ENCODE measurements around the gene CTU2.
"Not testable (repeated sequence)": the region's sequence is repeated elsewhere in the genome, so short reads cannot be mapped to it uniquely, and the experiment has no call there.

CTU2 gene
- 13.9 reads per million, percentile 39 among the genes with 10 or more reads in this experiment for total RNA-seq

DNA sequence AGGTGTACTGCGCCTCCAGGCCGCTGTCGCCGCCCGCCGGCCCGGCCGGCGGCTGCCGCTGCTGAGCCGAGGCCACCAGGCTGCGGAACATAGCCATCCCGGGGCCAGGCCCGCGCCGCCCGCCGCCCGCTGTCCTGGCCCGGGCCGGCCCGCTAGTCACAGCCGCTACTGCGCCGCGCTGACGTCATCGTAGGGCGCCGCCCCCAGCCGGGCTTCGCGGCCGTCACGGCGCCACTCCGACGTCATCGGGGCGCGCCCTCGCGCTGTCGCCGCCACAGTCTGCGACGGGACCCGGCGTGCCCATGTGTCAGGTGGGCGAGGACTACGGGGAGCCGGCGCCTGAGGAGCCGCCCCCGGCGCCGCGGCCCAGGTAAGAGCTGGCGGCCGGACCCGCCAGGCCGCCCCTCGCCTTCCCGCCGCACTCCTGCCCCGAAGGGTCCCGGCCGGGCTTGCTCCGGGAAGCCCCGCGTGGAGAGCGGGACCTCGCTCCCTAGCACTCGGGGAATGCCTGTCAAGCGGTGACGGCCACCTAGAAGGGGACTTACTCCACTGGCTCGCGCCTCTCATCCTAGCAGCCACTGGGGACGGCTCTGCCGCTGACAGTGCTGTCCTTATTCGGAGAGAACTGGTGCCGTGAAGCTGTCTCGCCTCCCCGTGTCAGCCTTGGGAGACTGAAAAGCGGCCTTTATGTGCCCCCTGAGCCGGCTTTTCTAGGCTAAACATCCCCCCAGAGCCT lies at the start of gene CTU2, which contains the start of gene RNF166:
CTU2 (plus strand) TSS at position 275 of the 736 bp plus-strand sequence; CDS start at position 303, 28 bp downstream.
RNF166 (minus strand) TSS at position 180 of the 736 bp plus-strand sequence; CDS start at position 97, 83 bp downstream.
- peak; percentile 94 for DNase-seq

GRCh38 chr16:88657371-88657770 lies 48.9 kb upstream of the CTU2 start:
- no peak for DNase-seq

DNA sequence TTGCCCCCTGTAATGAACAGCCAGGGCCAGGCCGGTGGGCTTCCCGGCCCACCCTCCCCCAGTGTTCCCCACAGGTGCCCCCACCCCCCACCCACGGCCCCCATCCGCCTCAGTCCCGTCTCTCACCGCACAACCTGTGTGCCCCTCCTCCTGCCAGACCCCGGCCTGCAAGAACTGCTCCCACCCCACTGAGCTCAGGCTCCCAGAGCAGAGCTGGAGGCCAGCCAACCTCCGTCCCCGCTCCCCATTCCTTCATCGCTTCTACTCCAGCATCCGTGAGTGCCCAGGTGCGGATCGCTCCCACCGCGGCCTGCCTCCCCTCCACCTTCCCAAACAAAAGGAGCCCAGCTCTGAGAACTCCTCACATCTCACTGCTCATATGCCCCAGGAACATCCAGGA lies 47.6 kb upstream of the CTU2 start:
- DNase-seq = no peak

DNA sequence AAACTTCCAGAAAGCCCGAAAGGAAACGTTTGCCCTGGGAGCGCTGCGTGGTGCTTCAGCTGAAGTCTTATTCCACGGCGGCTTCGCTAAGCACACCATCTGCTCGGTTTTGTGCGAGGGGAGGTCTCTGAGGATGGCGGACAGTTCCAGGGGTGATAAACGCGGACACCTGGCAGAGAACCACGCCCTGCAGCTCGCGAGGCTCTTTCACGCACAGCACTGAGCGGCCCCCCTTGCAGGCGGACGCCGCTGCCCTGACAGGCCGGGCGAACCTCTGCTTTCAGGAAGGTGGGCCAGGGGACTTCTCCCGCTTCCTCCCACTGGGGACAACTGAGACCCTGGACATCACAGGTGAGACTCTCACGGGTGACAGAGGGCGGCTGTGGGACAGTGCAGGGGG lies 47.1 kb upstream of the CTU2 start:
- no peak for DNase-seq

- no peak for DNase-seq
Observed at GRCh38 chr16:88661468-88661867, 44.8 kb upstream of the CTU2 start.

- DNase-seq = no peak
Observed at GRCh38 chr16:88662222-88662842, 44.0 kb upstream of the CTU2 start.

GRCh38 chr16:88662843-88663606 lies 43.3 kb upstream of the CTU2 start, which contains the start of gene MVD:
TSS of gene MVD (minus strand) at chr16:88663091. CDS start at chr16:88663080, 11 bp downstream.
- DNase-seq = peak; percentile 96

DNA sequence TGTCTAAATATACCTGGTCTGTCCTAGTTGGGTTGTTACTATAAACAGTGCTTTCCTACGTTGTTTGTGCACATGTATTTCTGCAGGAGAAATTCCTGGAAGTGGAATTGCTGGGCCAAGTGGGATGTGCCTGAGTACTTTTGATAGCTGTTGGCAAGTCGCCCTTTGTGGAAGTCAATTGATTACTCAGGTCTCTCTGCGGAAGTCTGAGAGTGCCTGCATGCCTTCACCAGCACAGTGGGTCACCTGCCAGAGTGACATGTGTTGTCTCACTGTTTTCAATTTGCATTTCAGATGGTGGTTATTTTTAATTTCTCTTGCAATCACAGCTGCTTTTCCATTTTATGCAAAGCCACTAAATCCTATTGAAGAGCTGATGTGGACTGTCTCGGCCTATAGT lies 41.2 kb upstream of the CTU2 start:
- no peak for DNase-seq

DNA sequence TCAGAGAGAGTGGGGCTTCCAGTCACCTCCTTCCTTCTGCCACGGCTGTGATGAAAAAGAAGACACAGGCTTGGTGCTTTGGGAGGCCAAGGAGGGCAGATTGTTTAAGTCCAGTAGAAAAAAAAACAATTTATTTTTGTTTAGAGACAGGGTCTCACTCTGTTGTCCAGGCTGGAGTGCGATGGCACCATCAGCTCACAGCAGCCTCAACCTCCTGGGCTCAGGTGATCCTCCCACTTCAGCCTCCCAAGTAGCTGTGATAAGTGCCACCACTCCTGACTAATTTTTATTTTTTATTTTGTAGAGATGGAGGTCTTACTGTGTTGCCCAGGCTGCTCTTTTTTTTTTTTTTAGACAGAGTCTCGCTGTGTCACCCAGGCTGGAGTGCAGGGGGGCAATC lies 40.7 kb upstream of the CTU2 start:
- no peak for DNase-seq

GRCh38 chr16:88667461-88667860 lies 38.8 kb upstream of the CTU2 start:
- DNase-seq = no peak

GRCh38 chr16:88669493-88669892 lies 36.8 kb upstream of the CTU2 start:
- not testable (repeated sequence) for DNase-seq

- no peak for DNase-seq
Observed at GRCh38 chr16:88669980-88670379, 36.3 kb upstream of the CTU2 start.

DNA sequence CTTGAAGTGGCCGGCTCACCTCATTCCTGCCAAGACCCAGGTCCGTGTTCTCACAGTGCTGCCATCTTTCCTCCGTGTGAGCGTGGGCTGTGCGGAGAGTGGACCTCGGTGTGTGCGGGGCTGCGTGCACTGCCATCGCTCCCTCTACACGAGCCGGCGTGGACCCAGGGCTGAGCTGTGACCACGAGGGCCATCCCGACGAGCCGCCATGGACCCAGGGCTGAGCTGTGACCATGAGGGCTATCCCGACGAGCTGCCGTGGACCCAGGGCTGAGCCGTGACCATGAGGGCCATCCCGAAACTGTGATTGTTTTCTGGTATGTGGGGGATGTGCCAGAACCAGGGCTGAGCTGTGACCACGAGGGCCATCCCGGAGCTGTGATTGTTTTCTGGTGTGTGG lies 34.5 kb upstream of the CTU2 start:
- no peak for DNase-seq

GRCh38 chr16:88672776-88673175 lies 33.5 kb upstream of the CTU2 start:
- DNase-seq = no peak

GRCh38 chr16:88673716-88674379 lies 32.5 kb upstream of the CTU2 start:
- no peak for DNase-seq

- no peak for DNase-seq
Observed at GRCh38 chr16:88676502-88677242, 29.6 kb upstream of the CTU2 start.

GRCh38 chr16:88677721-88678120 lies 28.6 kb upstream of the CTU2 start:
- no peak for DNase-seq

DNA sequence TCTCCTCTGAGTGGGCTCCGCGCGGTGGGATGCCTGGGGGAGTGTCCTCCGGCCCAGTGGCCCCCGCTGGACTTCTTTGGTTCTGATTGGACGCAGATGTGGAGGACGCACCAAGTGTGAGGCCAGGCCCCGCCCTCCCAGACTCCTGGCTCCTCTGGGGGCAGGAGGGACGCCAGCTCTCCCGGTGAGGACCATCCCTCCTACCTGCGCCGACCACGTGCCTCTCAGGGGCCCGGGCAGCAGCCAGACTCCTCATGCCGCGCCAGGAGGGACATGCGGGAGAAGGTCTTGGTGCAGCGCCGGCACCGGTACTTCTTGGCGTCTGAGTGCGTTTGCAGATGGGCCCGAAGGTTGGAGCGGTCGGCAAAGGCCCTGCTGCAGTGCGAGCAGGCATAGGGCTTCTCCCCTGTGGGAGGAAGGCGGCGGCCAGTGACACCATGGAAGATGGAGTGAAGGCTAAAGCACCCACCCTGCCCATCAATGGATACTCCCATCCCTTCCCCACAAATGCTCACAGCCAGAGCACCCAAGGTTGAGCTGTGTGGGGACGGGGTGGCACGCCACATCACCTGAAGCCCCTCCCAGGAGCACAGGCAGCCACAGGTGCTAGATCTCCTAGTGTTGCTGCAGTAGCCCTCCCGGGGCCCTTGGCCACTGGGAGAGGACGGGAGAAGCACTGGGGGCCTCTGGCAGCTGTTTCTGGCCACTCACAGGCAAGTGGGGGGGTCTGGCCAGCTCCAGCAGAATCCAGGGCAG lies 27.9 kb upstream of the CTU2 start:
- DNase-seq = no peak

DNA sequence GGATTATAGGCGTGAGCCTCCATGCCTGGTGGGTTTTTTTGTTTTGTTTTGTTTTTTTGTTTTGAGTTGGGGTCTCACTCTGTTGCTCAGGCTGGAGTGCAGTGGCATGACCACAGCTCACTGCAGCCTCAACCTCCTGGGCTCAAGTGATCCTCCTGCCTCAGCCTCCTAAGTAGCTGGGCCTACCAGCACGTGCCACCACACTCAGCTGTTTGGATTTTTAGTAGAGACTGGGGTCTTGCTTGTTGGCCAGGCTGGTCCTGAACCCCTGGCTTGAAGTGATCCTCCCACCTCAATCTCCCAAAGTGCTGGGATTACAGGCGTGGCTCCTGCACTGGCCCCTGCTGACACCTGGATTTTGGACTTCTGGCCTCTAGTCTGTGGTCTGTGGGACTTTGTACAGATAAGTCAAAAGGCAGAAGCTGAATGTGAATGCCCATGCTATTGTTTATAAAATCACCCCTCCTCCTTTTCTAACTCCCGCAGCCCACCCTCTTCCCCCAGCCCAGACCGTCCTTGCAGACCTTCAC lies 25.7 kb upstream of the CTU2 start:
- DNase-seq = no peak

DNA sequence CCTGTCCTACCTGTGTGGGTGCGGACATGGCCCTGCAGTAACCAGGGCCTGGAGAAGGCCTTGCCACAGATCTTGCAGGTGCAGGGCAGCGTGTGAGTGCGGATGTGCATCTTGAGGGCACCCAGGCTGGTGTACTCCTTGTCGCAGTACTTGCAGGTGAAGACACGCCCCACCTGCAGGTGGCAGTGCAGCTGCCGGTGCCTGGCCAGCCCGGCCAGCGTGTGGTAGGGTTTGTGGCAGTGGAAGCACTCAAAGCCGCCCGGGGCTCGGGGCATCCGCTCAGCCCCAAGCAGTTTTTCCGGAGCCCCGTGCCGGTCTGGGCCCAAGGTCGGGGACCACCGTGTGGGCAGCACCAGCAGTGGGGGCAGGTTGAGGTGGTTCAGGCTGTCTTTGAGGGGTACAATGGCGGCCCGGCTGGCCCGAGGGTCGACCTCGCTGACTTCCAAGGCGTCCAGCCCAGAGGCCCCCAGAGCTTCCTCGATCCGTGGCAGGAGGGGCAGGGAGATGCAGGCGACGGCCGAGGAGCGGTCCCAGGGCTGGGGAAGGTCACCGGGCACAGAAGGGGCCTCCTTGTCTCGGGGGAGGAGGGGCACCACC lies 25.1 kb upstream of the CTU2 start:
- DNase-seq = peak; percentile 41

Measured in effector CD4-positive, alpha-beta T cell (primary cell).